ENCODE data around the gene CD22.

Gene CD22

GRCh38 chr19:35352448-35353304 lies 23.7 kb downstream of the CD22 start (continued):
- TF ChIP-seq KLF7 (tag by site-specific recombination; IDR thresholded peaks at IDR 0.05; ENCODE audit: borderline replicate concordance) (no peak), ZSCAN5A (tag by site-specific recombination; IDR thresholded peaks at IDR 0.05) (no peak), ZNF670 (tag by site-specific recombination; IDR thresholded peaks at IDR 0.05; ENCODE audit: low read depth) (no peak), GLIS2 (tag by site-specific recombination; IDR thresholded peaks at IDR 0.05) (peak; percentile 22; the same call in 1 of the 2 replicates), ZNF335 (tag by site-specific recombination; conservative IDR thresholded peaks at IDR 0.05) (peak; percentile 86), ZNF354C (tag by site-specific recombination; IDR thresholded peaks at IDR 0.05; ENCODE audit: borderline replicate concordance, low read depth) (no peak), ZNF48 (tag by site-specific recombination; IDR thresholded peaks at IDR 0.05) (no peak), ZNF776 (tag by site-specific recombination; IDR thresholded peaks at IDR 0.05; ENCODE audit: borderline replicate concordance) (no peak), ZBTB17 (tag by site-specific recombination; IDR thresholded peaks at IDR 0.05) (peak; percentile 100), ZNF660 (tag by site-specific recombination; IDR thresholded peaks at IDR 0.05) (no peak; the same call in 1 of the 2 replicates), ZNF704 (tag by site-specific recombination; IDR thresholded peaks at IDR 0.05) (no peak), ZBTB8A (tag by site-specific recombination; IDR thresholded peaks at IDR 0.05) (no peak), GLIS1 (tag by site-specific recombination; IDR thresholded peaks at IDR 0.05) (peak; percentile 83), ZNF433 (tag by site-specific recombination; IDR thresholded peaks at IDR 0.05; ENCODE audit: low read depth) (no peak), ZNF501 (tag by site-specific recombination; IDR thresholded peaks at IDR 0.05) (no peak; the same call in 1 of the 2 replicates), REST (tag by site-specific recombination; IDR thresholded peaks at IDR 0.05) (peak; percentile 21; the same call in 1 of the 2 replicates), ZNF549 (tag by site-specific recombination; IDR thresholded peaks at IDR 0.05) (no peak), ZNF391 (tag by site-specific recombination; IDR thresholded peaks at IDR 0.05; ENCODE audit: borderline replicate concordance, low read depth) (no peak), ZFHX2 (tag by site-specific recombination; conservative IDR thresholded peaks at IDR 0.05) (peak; percentile 34), TRIM28 (IDR thresholded peaks at IDR 0.05; ENCODE audit: borderline replicate concordance, low read length) (0 out of 2 replicates have a peak, but pooled peaks have one; percentile 23), ZNF394 (tag by site-specific recombination; IDR thresholded peaks at IDR 0.05; ENCODE audit: borderline replicate concordance) (peak; percentile 76), ZNF837 (tag by site-specific recombination; IDR thresholded peaks at IDR 0.05) (no peak), YY2 (tag by site-specific recombination; IDR thresholded peaks at IDR 0.05) (no peak), ZNF121 (tag by site-specific recombination; IDR thresholded peaks at IDR 0.05) (peak; percentile 63), ZNF629 (tag by site-specific recombination; IDR thresholded peaks at IDR 0.05) (no peak; the same call in 1 of the 2 replicates), IKZF3 (tag by site-specific recombination; IDR thresholded peaks at IDR 0.05) (peak; percentile 72; the same call in 1 of the 2 replicates), ZNF341 (tag by site-specific recombination; IDR thresholded peaks at IDR 0.05; ENCODE audit: low read depth) (no peak), HOXD13 (CRISPR knock-in tag; IDR thresholded peaks at IDR 0.05; ENCODE audit: borderline replicate concordance) (no peak), ZNF223 (tag by site-specific recombination; IDR thresholded peaks at IDR 0.05) (no peak), KLF8 (tag by site-specific recombination; IDR thresholded peaks at IDR 0.05) (peak; percentile 62), ZNF692 (tag by site-specific recombination; IDR thresholded peaks at IDR 0.05) (peak; percentile 49; the same call in 1 of the 2 replicates), GFI1B (tag by site-specific recombination; IDR thresholded peaks at IDR 0.05) (peak; percentile 80)
